NB4 (cell line): ENCODE data around the gene TCF12.
A peak's percentile ranks its signal among the peaks of the same experiment; 100 is the strongest.

Experiments
- DNase-seq: peaks from one replicate; pipeline ENCODE4 v3.0.0; 2010; ENCODE audit warnings: low read depth
- H3K4me3 ChIP-seq: one replicate; pipeline ENCODE4 v1.5.1; 2011; ENCODE audit warnings: mild to moderate bottlenecking, low read depth, low read length, moderate library complexity
- CTCF ChIP-seq: IDR thresholded peaks from one replicate; pipeline ENCODE4 v1.5.1; 2012; ENCODE audit warnings: low read depth, low read length
- MAX ChIP-seq: IDR thresholded peaks from 2 replicates; pipeline ENCODE4 v1.6.1; 2011; ENCODE audit warnings: low read depth, low read length
- MYC ChIP-seq: IDR thresholded peaks from 2 replicates; pipeline ENCODE4 v1.6.1; 2011; ENCODE audit warnings: low read depth, low read length
- POLR2A ChIP-seq: IDR thresholded peaks from 2 replicates; pipeline ENCODE4 v1.6.1; 2011; ENCODE audit warnings: mild to moderate bottlenecking; ENCODE audit not compliant: insufficient read length; ENCODE audit errors: extremely low read depth

Gene TCF12

DNA sequence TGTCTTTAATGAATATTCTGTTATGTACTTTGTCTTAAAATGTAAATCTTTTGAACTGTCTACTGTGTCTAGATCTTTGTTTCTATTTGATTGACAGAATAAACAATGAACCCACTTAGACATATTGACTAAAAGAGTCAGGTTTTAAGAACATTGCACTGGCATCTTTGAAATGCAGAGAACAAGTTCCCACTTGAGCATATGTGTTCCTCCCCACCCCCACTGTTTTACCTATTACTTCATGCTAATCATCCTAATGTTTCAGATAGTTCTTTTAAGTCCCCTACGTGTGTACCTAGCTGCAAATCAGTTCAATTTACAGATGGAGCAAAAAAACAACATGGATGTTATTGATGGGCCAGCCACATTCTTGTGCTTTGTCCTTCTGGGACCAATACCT, 11.7 kb upstream of the TCF12 start:
- no peak overlapping the region for H3K4me3 ChIP-seq
- TF ChIP-seq MAX (no peak), POLR2A (no peak), MYC (no peak), CTCF (no peak)
- no peak for DNase-seq

DNA sequence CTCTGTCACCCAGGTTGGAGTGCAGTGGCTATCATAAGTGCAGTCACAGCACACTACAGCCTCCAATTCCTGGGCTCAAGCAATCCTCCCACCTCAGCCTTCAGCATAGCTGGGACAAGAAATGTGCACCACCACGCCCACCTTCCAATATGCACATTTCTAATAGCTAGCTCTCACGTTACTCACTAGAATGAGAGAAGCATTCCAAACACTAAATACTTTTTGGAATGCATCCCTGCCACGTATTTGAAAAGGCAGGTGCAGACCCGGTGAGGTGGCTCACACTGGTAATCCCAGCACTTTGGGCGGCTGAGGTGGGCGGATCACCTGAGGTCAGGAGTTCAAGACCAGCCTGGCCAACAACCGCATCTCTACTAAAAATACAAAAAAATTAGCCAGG, 7.6 kb upstream of the TCF12 start:
- TF ChIP-seq POLR2A, result no peak
- no peak for TF ChIP-seq MYC
- TF ChIP-seq CTCF, result no peak
- TF ChIP-seq MAX, result no peak
- no peak for DNase-seq
- no peak overlapping the region for H3K4me3 ChIP-seq

DNA sequence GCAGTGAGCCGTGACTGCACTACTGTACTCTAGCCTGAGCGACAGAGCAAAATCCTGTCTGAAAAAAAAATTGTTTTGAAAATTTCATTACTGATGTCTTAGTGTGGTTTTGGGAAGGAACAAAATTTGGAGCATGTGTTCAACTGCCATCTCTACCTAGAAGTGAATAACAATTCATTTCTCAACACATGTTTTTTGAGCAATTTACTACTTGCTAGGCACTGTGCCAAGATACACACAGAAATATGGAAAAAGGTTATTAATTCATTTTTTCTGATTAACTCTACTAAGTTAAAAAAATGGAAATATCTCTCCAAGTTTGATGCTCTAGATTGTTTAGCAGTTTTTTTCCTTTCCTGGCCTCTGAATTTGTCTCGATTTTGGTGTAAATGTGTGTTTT, 5.2 kb upstream of the TCF12 start:
- DNase-seq, result no peak
- TF ChIP-seq POLR2A, result no peak
- TF ChIP-seq MAX, result peak; percentile 27; the same call in 1 of the 2 replicates
- no peak overlapping the region for H3K4me3 ChIP-seq

- no peak overlapping the region for H3K4me3 ChIP-seq
- TF ChIP-seq MAX (no peak), CTCF (no peak), POLR2A (no peak), MYC (no peak)
- no peak for DNase-seq
Measured at GRCh38 chr15:56913670-56914069, 4.8 kb upstream of the TCF12 start.

GRCh38 chr15:56915888-56916287, 2.6 kb upstream of the TCF12 start:
- H3K4me3 ChIP-seq, result no peak overlapping the region
- TF ChIP-seq MAX (no peak), MYC (no peak), POLR2A (no peak), CTCF (no peak)
- no peak for DNase-seq

GRCh38 chr15:56916825-56917477, 1.5 kb upstream of the TCF12 start:
- H3K4me3 ChIP-seq, result no peak overlapping the region
- TF ChIP-seq MAX (no peak), MYC (no peak), CTCF (no peak), POLR2A (no peak)
- DNase-seq, result peak; percentile 8
